HG02852 (cell line): ENCODE data around the gene SNRPD3.

Experiments
- ATAC-seq: cut with Tn5 transposase; IDR thresholded peaks from one replicate; pipeline ENCODE4 v1.9.1; 2021; ENCODE audit warnings: mild to moderate bottlenecking, moderate library complexity; ENCODE audit not compliant: unreplicated experiment

SNRPD3 gene

GRCh38 chr22:24565077-24565476 lies 9.3 kb downstream of the SNRPD3 start:
- no peak for ATAC-seq

GRCh38 chr22:24566899-24567511 lies 11.2 kb downstream of the SNRPD3 start:
- ATAC-seq: no peak

GRCh38 chr22:24567668-24568067 lies 11.9 kb downstream of the SNRPD3 start:
- no peak for ATAC-seq

- no peak for ATAC-seq
Measured at GRCh38 chr22:24571266-24571665, 15.5 kb downstream of the SNRPD3 start.

- no peak for ATAC-seq
Measured at GRCh38 chr22:24576778-24577177, 21.0 kb downstream of the SNRPD3 start.

- no peak for ATAC-seq
Measured at GRCh38 chr22:24578355-24579257, 22.8 kb downstream of the SNRPD3 start.

GRCh38 chr22:24579258-24579601 lies 23.4 kb downstream of the SNRPD3 start:
- no peak for ATAC-seq

- no peak for ATAC-seq
Measured at GRCh38 chr22:24580276-24580675, 24.5 kb downstream of the SNRPD3 start.

- no peak for ATAC-seq
Measured at GRCh38 chr22:24582056-24582814, 26.4 kb downstream of the SNRPD3 start.

- ATAC-seq: no peak
Measured at GRCh38 chr22:24583221-24584165, 27.7 kb downstream of the SNRPD3 start.

GRCh38 chr22:24584166-24584790 lies 28.5 kb downstream of the SNRPD3 start:
- no peak for ATAC-seq

GRCh38 chr22:24584871-24585411 lies 29.1 kb downstream of the SNRPD3 start:
- ATAC-seq: no peak

- no peak for ATAC-seq
Measured at GRCh38 chr22:24585461-24585860, 29.7 kb downstream of the SNRPD3 start.

- ATAC-seq: no peak
Measured at GRCh38 chr22:24585927-24586546, 30.2 kb downstream of the SNRPD3 start.

GRCh38 chr22:24587251-24587650 lies 31.5 kb downstream of the SNRPD3 start:
- ATAC-seq: no peak

GRCh38 chr22:24587948-24588347 lies 32.1 kb downstream of the SNRPD3 start:
- no peak for ATAC-seq

GRCh38 chr22:24588381-24588756 lies 32.6 kb downstream of the SNRPD3 start:
- no peak for ATAC-seq

- no peak for ATAC-seq
Measured at GRCh38 chr22:24588757-24589481, 33.1 kb downstream of the SNRPD3 start.

- no peak for ATAC-seq
Measured at GRCh38 chr22:24589518-24590030, 33.8 kb downstream of the SNRPD3 start.
